ENCODE measurements around the gene PPDPF. TPM values are rescaled to one million over a fixed set of nuclear protein-coding genes. Genes with fewer than 3 reads are reported as not detected.
"Not testable (repeated sequence)": the region's sequence is repeated elsewhere in the genome, so short reads cannot be mapped to it uniquely, and the experiment has no call there.

PPDPF gene
- total RNA-seq, 1 experiment from 2014 or later: 263 TPM

DNA sequence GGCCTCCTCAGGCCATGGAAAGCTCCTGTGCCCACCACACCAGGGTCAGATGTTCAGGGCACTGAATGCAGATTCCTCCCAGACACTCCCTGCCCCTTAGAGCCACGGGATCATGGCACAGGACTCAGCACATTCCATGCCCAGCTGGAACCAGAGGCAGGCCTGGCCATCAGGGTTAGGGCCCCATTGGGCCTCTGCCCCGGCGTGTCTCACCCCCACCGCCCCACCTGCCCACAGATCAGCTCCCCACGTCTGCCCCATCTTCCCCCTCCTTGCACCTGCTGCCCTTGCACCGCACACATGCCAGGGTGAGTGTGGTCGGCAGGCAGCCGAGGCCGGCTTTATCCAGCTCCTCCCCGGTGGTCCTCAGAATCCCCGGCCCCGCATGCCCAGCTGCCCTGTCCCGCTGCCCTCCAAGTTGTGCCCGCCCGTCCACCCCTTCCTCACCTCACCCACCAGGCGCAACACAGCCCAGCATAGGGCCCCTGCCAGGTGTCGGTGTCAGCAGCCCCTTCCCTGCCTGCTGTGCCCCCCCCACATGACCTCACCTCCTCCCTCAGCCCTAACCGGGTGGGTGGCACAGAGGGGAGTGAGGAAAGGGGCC, 29.2 kb downstream of the PPDPF start:
- no peak for DNase-seq (ENCODE audit: low read depth)

DNA sequence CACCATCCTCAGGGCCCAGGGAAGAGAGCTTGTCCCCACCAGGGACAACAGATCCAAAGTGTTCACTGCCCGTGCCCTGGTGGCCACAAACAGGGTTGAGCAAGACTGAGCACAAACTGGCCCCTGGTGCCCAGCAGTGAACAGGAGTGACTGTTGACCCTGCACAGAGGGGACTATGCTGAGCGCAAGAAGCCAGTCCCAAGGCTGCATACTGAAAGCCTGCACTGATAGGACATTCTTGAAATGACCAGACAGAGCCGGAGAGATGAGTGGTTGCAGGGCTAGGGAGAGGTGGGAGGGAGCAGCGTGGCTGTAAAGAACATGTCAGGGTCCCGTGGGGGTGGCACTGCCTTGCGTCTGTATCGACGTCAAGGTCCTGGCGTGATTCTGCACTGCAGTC, 30.5 kb downstream of the PPDPF start:
- no peak for DNase-seq (ENCODE audit: low read depth)

DNA sequence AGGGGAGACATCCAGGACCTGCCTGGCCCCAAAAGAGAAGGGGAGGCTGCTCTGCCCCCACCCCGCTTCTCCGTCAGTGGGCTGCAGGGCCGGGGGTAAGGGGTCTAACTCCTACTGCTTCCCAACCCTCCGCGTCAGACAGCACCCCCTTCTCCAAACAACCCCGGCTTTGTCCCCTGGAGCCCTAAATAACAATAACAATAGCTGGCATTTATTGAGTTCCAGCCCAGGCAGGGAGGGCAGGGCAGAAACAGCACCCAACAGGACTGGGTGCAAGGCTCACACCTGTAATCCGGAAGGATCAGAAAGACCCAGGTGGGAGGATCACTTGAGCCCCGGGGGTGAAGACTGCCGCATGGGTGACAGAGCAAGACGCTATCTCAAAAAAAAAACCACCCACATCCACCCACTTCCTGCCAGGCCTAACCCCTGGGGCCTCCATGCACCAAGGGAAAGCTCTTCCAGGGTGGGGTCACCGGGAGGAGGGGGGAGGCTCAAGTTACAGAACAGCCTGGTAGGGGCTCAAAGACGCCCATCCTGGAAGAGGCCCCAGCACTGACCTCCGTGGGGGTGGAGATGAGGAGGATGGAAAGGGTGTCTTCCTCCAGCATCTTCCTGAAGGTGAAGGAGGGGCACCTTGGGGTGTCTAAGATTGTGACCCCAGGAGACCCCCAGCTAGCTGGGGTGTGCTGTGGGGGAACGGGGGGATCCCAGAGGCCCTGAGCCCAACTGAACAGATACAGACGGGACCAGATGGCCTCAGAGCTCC, 32.1 kb downstream of the PPDPF start:
- DNase-seq (ENCODE audit: low read depth): peak; percentile 53

DNA sequence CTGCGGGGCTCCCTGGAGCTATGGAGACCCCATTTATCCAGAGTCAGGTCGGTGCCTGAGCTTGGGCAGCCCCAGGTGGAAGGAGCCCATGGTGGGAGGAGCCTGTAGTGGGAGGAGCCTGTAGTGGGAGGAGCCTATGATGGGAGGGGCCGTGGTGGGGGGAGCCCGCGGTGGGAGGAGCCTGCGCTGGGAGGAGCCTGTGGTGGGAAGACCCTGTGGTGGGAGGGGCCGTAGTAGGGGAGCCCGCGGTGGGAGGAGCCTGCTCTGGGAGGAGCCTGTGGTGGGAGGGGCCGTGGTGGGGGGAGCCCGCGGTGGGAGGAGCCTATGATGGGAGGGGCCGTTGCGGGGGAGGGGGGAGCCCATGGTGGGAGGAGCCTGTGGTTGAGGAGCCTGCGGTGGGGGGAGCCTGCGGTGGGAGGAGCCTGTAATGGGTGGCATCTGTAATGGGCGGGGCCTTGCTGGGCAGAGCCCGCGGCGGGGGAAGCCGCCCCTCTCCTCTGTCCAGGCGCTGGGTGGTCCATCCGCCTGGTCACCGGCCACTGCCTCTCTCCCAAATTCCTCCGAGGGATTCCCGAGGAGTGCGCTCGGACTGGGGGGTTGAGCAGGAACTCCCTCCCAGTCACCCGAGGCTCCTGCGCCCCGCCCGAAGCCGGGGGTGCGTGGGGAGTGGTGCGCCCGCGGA, 32.8 kb downstream of the PPDPF start:
- DNase-seq (ENCODE audit: low read depth): peak; percentile 68

DNA sequence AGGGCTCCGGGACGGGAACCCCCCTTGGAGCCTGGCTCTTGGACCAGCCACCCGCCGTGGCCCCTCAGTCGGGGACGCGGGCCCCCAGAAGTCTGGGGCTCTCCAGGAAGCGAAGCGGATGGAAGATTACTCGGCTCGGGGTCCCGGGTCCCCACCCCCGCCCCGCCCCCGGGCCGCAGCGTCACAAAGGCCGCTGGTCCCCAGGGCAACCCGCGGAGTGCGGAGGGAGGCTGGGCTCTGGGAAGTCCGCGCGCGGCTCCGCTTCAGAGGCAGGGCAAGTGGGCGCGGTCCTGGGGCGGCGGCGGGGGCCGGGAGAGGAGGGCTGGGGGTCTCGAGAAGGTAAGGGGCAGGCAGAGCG, 33.3 kb downstream of the PPDPF start, which contains the start of gene FNDC11:
TSS of gene FNDC11 (plus strand) at position 227 of the 358 bp plus-strand sequence. CDS start 1,505 bp downstream, outside the sequence.
- DNase-seq (ENCODE audit: low read depth): no peak

DNA sequence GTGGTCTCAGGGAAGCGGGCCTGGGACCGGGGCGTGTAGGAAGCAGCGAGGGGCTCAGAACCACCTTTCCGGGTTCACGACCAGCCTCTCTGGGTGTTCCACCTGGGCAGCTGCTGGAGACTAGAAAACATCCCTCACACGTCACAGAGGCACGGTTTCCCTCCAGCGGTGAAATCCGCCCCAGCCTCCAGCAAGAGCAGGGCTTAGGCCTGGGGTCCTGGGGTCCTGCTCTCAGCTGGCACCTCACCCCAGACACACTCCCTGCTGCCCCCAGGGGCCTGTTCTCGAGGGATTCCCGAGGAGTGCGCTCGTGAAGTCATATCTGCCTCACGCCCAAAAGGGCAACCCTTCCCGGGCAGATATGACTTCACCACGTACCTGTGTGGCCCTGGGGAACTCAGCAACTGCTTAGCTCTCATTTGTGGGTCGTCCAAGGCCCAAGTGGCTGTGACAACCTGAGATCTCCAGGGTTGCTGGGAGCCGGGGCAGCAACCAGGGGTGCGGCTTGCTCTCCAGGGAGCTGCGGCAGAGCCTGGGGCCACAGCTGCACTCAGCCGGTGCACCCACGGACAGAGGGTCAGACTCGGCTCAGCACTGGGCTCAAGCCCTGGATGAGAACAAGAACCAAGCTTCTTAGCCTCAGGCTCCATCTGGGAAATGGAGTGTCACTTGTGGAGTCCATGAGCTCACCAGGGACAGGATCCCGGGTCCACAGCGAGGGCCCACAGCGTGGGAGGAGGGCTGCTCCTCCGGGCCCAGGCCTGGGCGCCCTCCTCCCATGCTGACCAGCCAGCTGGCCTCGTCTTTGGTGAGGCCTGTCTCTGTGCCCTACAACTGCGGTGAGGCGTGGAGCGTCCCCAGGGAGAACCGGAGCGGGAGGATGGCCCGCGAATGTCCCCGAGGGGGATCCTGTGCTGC, 34.1 kb downstream of the PPDPF start:
- DNase-seq (ENCODE audit: low read depth): peak; percentile 64

DNA sequence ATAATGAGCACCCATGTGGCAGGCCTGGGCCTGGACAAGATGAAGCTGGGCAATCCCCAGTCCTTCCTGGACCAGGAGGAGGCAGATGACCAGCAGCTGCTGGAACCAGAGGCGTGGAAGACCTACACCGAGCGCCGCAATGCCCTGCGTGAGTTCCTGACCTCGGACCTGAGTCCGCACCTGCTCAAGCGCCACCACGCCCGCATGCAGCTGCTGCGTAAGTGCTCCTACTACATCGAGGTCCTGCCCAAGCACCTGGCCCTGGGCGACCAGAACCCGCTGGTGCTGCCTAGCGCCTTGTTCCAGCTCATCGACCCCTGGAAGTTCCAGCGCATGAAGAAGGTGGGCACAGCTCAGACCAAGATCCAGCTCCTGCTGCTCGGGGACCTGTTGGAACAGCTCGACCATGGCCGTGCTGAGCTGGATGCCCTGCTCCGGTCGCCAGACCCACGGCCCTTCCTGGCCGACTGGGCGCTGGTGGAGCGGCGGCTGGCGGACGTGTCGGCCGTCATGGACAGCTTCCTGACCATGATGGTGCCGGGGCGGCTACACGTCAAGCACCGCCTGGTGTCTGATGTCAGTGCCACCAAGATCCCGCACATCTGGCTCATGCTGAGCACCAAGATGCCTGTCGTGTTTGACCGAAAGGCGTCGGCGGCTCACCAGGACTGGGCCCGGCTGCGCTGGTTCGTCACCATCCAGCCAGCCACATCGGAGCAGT, 35.3 kb downstream of the PPDPF start:
- peak; percentile 48 for DNase-seq (ENCODE audit: low read depth)

DNA sequence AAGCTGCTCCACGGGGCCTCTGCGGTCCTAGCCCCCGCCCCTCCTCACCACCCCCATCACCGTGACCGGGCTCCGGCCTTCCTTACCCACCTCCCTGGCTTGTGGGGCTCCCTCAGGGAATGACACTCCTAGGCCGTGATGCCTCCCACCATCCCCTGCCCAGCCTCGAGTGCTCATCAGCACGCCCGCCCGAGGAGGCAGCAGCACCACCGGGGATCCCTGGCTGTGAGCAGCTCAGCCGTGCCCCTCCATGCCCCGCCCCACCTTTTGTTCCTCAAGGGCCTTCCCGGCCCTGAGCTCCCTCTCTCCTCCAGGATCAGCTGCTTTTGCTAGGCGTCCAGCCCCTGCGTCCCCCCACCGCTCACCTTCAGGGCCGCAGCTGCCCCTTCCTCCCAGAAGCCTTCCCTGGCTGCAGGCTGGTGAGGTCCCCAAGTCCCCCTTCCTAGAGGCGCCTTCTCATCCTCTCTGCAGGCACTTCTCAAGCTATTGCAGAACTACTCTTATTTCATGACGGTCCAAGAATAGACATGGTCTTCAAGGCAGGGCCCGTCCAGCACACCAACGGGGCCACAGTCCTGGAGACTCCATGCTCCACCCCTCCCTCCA, 36.4 kb downstream of the PPDPF start:
- peak; percentile 31 for DNase-seq (ENCODE audit: low read depth)

DNA sequence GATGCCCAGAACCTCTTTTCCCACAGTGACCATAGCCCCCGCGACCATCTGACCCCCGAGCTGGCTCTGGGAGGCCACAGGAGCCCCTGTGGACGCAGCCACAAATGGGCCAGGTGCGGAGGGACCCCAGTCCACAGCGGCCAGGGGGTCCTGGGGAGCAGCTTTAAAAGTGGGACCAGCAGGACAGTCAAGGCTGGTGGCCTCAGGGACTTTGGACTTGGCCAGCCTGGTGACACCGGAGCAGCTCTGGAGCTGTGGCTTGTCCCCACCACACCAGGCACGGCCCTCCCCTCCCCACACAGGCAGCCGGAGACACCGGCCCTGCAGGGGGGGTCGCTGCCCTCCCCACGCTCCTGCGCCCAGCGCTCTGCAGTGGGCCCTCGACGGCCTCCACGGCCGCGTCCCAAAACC, 36.9 kb downstream of the PPDPF start:
- no peak for DNase-seq (ENCODE audit: low read depth)

DNA sequence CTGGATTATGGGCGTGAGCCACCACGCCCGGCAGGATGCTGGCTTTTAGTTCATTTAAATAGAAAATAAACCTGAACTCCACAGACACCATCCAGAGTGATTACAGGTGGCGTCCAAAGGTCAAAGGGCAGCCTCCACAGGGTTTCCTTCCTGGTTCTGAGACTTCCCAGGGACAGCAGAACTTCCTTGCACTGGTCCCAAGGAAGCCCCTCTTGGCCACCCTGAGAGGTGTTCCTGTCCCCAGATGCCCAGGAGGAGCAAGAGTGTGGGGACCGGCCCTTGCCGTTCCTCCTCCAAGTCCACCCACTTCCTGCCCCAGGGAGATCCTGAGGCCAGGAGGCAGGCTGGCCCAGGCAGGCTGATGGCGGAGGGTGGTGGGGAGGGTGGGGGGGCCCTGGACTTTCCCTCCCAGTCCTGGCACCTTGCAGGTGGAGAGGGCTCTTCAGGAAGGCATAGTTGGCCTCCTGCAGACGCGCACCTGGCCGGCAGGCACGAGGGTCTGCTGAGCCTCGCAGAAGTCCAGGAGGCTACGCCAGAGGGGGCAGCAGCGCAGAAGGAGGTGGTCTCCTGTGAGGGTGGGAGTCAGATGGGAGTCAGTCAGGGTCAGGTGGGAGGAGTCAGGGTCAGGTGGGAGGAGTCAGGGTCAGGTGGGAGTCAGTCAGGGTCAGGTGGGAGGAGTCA, 38.4 kb downstream of the PPDPF start:
- DNase-seq (ENCODE audit: low read depth): no peak

DNA sequence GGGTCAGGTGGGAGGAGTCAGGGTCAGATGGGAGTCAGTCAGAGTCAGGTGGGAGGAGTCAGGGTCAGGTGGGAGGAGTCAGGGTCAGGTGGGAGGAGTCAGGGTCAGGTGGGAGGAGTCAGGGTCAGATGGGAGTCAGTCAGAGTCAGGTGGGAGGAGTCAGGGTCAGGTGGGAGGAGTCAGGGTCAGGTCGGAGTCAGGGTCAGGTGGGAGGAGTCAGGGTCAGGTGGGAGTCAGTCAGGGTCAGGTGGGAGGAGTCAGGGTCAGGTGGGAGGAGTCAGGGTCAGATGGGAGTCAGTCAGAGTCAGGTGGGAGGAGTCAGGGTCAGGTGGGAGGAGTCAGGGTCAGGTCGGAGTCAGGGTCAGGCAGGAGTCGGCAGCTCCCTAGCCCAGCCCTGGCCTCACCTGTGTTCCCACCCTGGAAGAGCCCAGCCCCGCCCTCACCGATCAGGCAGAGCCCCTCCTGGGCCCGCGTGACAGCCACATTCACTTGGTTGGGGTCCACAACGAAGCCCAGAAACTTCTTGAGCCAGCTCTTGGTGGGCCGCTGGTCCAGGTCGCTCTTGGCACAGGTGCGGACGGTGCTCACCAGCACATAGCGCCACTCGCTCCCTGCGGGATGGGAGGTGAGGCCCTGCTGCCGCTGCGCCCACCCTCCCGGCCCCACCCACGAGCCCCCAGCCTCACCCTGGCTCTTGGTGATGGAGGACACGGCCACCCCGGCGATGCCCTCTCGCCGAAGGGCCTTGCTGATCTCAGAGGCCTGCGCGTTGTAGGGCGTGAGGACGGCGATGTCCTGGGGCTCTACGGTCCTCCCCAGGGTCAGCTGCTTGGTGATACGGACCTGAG, 39.1 kb downstream of the PPDPF start:
- not testable (repeated sequence) for DNase-seq (ENCODE audit: low read depth)

DNA sequence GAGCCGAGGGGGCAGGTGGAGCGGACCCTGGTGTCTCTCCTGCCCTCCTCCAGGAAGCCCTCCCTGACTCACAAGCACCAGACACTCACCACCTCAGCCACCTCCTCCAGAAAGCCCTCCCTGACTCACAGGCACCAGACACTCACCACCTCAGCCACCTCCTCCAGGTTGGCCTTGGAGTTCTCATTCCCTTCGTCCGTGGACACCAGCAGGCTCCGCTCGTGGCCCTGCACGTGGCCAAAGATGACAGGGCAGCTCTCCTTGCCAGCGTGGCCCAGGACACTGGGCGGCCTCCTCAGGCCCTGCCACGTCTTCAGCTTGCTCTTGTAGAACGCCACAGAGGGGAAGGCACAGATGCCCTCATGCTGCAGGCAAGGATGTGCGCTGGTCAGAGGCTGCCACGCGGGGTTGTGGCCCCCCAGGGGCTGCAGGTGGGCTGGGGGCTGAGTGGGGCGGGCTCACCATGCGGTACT, 39.8 kb downstream of the PPDPF start:
- DNase-seq (ENCODE audit: low read depth): no peak

DNA sequence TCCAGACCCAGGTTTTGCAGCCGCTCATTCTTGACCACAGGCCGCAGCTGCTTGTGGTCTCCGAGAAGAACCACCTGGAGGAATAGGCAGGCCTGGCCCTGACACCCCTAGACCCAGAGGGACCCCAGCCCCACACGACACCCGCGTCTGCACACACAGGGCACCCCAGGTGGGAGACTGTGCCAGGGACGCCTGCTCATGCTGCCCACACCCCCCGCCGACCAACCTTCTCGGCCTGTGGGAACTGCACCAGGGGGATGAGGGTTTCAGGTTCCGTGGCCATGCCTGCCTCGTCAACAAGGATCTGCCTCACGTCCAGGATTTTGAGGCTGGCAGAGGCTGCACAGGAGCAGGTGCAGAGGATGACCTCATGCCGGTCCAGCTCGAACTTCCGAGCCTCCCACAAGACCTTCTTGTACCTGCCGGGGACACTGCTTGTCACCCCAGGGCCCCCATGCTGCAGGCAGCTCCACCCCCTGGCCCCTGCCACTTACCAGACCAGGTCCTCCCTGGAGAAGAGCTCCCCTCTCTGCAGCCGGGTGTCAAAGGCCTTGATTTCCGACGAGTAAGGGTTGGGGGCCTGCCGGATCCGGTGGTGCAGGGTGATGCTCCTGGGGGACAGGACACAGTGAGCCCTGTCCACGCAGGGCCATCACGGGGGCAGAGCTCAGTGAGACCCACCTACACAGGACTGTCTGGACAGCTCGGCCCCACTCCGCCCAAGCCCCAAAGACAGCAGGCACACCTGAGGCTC, 40.5 kb downstream of the PPDPF start:
- no peak for DNase-seq (ENCODE audit: low read depth)

DNA sequence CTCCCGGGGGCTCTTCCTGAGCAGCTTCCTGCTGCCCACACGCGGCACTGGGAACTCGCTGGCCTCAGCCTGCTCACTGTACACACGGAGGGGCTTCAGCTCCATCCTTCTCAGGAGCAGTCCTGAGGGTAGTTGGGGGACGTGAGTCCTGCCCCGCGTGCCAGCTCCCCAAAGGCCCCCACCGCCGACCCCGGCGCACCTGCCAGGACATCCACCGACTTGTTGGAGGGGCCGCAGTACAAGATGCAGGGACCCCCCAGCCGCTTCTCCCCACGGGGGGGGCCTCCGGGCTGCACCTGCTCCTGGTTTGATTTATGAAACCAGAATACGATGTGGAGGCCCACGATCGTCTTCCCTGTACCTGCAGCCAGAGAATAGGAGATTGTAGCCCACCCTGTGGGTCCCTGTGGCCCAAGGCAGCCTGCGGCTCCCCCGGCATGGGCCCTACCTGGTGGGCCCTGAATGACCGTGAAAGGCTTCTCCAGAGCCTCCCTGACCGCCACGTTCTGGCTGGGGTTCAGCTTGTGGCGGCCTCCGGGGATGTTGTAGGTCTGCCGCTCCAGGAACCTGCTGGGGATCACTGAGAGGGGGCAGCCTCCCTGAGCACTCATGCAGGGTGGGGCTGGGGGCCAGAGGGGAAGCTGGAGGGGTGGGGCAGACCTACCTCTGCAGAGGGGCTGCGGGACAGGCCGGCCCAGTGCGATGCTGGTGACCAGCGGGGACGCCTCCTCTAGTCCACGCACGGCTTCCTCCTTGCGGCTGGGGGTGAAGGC, 41.2 kb downstream of the PPDPF start:
- DNase-seq (ENCODE audit: low read depth): no peak

DNA sequence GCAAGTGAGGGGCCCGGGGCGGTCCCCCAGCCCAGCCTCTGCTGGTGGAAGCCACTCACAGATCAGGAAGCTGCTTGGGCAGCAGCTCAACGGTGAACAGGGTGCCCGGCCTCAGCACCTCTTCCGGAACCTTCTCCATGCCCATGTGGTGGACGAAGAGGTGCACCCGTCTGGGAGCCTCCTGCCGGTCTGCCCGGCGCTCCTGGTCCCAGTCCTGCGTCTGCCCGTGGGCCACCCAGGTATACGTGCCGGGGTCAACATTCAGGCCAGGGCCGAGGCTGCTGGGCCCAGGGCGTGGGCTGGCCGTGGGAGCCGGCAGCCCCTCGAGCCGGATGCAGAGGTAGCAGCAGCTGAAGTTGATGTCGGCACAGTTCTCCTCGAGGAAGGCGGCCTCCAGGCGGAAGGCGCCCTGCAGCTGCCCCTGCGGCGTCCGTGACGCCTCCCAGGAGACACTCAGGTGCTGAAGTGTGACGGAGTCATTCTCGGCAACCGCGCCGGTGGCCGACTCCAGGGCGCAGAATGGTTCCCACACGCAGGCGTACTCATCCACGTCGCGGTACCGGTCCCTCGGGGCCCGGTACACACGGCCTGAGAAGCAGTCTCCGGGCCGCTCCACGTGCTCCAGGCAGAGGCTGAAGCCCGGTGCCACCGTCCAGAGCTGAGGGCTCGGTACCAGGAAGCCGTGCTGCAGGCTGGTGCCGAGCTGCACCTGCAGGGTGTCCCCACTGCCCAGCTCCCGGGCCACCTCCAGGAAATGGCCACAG, 42.1 kb downstream of the PPDPF start:
- no peak for DNase-seq (ENCODE audit: low read depth)

DNA sequence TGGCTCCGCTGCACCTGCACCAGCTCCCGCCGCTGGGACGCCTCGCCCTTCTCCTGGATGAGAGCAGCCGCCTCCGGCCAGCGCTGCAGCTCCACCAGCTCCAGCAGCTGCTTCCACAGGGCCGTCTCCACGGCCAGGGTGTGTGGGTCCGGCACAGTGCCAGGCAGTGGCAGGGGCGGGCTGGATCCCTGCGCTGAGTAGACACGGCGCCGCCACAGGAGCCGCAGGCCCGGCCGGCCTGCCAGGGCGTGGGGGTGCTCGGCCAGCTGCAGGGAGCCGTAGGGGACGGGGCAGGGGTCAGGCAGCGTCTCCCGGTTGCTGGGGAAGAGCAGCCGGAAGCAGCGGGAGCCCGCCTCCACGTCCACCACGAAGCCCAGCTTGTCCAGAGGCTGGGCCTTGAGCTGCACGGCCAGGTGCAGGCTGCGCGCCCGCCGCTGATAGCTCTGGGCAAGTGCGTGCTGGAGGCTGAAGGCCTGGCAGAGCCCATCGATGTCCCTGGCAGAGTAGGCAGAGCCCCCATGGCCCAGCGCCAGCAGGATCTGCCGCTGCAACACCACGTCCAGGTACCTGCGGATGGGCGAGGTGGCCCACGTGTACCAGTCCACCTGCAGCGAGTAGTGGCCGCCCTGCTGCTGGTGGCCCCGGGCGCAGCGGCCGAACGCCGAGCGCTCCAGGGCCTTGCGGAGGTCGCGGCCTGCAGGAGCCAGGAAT, 42.8 kb downstream of the PPDPF start:
- no peak for DNase-seq (ENCODE audit: low read depth)
